Right lobe of liver (tissue), 6 donors: ENCODE results near the gene ID1. TPM values are rescaled to one million over a fixed set of nuclear protein-coding genes. Genes with fewer than 3 reads are reported as not detected.

Source experiments
- ATAC-seq, 4 donors: fragments of 200-7000 bp; cut with Tn5 transposase; one replicate each; pipeline ENCODE4 v1.9.1; 2020; ENCODE audit warnings: mild to moderate bottlenecking in 4 of 4, moderate library complexity in 4 of 4
- DNase-seq, 3 donors: peaks; one replicate each; pipeline ENCODE4 v3.0.0-alpha.2; 2020
- H3K27ac ChIP-seq, 3 donors: fragments of 200-600 bp; one replicate each; pipeline ENCODE4 v1.8.0; 2022
- H3K27me3 ChIP-seq, 2 donors: fragments of 200-600 bp; one replicate each; pipeline ENCODE4 v1.8.0; 2022
- H3K36me3 ChIP-seq, 4 donors: fragments of 200-600 bp; sonication (generic) in 1 of 4; one replicate each; pipeline versions ENCODE4 v1.5.1 to v1.8.0; 2017 to 2022; ENCODE audit warnings: control low read depth in 1 of 4
- H3K4me1 ChIP-seq, 4 donors: fragments of 200-600 bp; sonication (generic) in 1 of 4; one replicate each; pipeline versions ENCODE4 v1.5.1 to v1.8.0; 2017 to 2022; ENCODE audit warnings: control low read depth in 1 of 4
- H3K4me3 ChIP-seq, 3 donors: fragments of 200-600 bp; one replicate each; pipeline ENCODE4 v1.8.0; 2022
- H3K9me3 ChIP-seq, 4 donors: fragments of 200-600 bp; sonication (generic) in 1 of 4; one replicate each; pipeline versions ENCODE4 v1.5.1 to v1.8.0; 2017 to 2022; ENCODE audit warnings: control low read depth in 1 of 4
- POLR2A ChIP-seq: fragments of 450-650 bp; IDR thresholded peaks from one replicate; pipeline ENCODE4 v1.6.1; 2017; ENCODE audit warnings: antibody characterized with exemption, mild to moderate bottlenecking
- WGBS: methylation state at CpG from one replicate; pipeline ENCODE4 v1.1.6; 2018; ENCODE audit warnings: low coverage, low lambda C conversion rate; ENCODE audit not compliant: insufficient coverage; ENCODE audit errors: missing lambda C conversion rate; 5-methylcytosine and 5-hydroxymethylcytosine counted together
- intact Hi-C, 2 donors: fragments of 100-400 bp; cut with DNase I; formaldehyde crosslinking; loops; one replicate each; pipeline versions ENCODE4 v1.11.2 to v1.14.1; 2022
- total RNA-seq, 6 experiments: library from RNA; depleted of rRNA in 2 of 6; stranded (reverse); fragments of >200 nt in 2 of 6; fragmentation: NEBNext Ultra II Directional in 3 of 6; extraction: Animal tissue kit (Norgen Biotek cat#: 25700) in 3 of 6; gene quantifications; one replicate each; pipeline versions ENCODE4 v1.1.0 to v1.2.4, GENCODE V29; 2016 to 2023
- TF ChIP-seq, protein P1 (sequence below), 4 donors: fragments of 200-600 bp in 3 of 4; fragments of 450-650 bp in 1 of 4; IDR thresholded peaks; one replicate each; pipeline versions ENCODE4 v1.5.1 to v1.8.0; 2016 to 2022; ENCODE audit warnings: antibody characterized with exemption in 4 of 4, mild to moderate bottlenecking in 2 of 4
- donor health status: DM: no; HTN: yes; CAD: no.
- donor health status: DM: no; HTN: no; CAD: no.
- donor health status: DM: no; HTN: no; CAD: no.
- donor health status: DM: no; HTN: yes; CAD: no.
- donor health status: DM: no; HTN: yes; CAD: no.

Gene ID1
- total RNA-seq, 6 experiments from 2014 or later: 12.9 to 300 (median 35.0) TPM

DNA sequence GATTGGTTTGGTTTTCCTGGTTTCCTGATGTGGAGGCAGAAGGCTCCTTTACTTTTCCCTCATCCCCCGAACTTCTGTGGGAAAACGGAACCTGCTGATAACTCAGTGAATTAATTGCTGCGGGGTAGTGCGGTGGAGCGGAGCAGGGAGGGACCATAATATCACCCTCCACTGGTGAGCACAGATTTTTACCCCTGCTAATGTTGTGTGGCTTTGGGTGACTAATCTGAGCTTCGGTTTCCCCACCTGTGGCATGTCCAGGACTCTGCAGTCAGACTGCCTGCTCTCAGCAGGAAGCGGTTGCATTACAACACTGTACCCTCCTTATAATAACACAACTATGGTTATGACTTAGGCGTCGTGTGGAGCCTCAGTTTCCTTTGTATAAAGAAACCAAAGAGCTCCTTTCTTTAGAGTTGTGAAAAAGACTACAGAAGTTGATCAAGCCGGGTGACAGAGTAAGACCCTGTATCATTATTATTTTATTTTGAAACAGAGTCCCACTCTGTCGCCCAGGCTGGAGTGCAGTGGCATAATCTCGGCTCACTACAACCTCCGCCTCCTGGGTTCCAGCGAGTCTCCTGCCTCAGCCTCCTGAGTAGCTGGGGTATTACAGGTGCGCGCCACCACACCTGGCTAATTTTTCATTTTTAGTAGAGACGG, 2.2 kb upstream of the ID1 start:
- intact Hi-C loops: no loop called here
- ATAC-seq: no peak
- peaks cover 0 to 32% (median 5%) of the 10 kb centered on the region in 4 donors for H3K4me1 ChIP-seq
- DNase-seq: no peak
- no peak for TF ChIP-seq POLR2A
- TF ChIP-seq, protein P1, sequence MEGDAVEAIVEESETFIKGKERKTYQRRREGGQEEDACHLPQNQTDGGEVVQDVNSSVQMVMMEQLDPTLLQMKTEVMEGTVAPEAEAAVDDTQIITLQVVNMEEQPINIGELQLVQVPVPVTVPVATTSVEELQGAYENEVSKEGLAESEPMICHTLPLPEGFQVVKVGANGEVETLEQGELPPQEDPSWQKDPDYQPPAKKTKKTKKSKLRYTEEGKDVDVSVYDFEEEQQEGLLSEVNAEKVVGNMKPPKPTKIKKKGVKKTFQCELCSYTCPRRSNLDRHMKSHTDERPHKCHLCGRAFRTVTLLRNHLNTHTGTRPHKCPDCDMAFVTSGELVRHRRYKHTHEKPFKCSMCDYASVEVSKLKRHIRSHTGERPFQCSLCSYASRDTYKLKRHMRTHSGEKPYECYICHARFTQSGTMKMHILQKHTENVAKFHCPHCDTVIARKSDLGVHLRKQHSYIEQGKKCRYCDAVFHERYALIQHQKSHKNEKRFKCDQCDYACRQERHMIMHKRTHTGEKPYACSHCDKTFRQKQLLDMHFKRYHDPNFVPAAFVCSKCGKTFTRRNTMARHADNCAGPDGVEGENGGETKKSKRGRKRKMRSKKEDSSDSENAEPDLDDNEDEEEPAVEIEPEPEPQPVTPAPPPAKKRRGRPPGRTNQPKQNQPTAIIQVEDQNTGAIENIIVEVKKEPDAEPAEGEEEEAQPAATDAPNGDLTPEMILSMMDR (IDR thresholded peaks at IDR 0.05): no peak
- no peaks in the 10 kb centered on the region for H3K36me3 ChIP-seq
- H3K4me3 ChIP-seq: no peak overlapping the region
- H3K27me3 ChIP-seq: no peaks in the 10 kb centered on the region
- H3K9me3 ChIP-seq: no peaks in the 10 kb centered on the region
- 67% methylated on average over 16 of the region's 17 CpGs for WGBS
- peak overlapping the region in 1 of 3 donors; percentile 32 for H3K27ac ChIP-seq

DNA sequence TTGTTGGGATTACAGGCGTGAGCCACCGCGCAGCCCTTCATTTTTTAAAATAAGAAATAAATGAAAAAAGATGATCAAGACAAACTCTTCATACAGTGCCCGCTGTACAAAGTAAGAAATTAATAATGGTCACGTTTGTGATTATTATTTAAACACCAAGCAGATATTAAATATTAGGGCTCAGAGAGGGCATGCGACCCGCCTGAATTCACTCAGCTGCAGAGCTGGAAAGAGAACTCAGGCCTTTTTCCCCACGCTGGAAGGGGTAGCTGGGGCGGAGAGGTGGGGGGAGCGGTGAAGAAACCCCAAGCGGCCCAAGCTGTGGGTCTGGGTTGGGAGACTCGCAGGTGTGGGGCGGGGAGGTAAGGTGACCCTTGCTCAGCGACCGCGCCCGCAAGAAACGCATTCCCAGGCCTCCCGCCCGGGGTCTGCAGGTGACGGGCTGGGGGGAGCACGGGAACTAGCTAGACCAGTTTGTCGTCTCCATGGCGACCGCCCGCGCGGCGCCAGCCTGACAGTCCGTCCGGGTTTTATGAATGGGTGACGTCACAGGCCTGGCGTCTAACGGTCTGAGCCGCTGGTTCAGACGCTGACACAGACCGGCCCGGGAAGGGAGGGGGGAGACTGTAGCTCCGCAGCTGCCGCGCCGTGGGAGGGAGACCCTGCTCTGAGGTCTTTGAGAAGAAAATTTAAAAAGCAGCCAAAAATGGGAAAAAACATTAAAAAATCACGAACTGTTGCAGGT, 1.1 kb upstream of the ID1 start:
- peaks cover 0 to 43% (median 12%) of the 10 kb centered on the region in 4 donors for H3K4me1 ChIP-seq
- no peaks in the 10 kb centered on the region for H3K9me3 ChIP-seq
- intact Hi-C loops: no loop called here
- H3K36me3 ChIP-seq: no peaks in the 10 kb centered on the region
- TF ChIP-seq, protein P1 (IDR thresholded peaks at IDR 0.05): no peak
- peak; percentile 86 for TF ChIP-seq POLR2A
- DNase-seq (peak; percentile 96 to 98 (median 97)), ATAC-seq (peak; percentile 62 to 69 (median 65))
- H3K4me3 ChIP-seq: peak overlapping the region; percentile 76 to 96 (median 82)
- WGBS: 19% methylated on average over 26 of the region's 43 CpGs
- H3K27ac ChIP-seq: peak overlapping the region; percentile 78 to 81 (median 79)
- no peaks in the 10 kb centered on the region for H3K27me3 ChIP-seq

DNA sequence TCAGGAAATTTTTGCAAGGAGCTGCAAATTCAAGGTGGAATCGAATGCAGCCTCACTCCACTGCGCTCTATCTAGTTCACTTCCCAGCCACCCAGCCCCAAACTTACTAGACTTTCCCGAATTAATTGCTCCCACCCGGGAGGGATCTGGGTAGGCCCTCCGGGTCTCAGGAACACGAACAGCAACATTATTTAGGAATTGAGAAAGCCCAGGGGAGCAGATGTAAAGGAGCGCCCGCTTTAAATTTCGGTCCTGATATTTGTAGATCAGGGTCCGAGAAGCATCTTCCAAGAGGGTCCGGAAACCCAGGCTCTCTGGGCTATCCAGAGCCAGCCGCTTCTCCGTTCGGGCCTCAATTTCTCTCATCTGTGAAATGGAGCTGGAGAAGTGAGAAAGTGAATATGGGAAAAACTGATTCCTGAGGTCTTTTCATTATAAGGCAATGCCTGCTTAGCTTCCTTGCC, 490 bp upstream of the ID1 start:
- intact Hi-C loops: no loop called here
- DNase-seq (no peak), ATAC-seq (peak in 1 of 4 donors; percentile 0)
- peaks cover 0 to 49% (median 15%) of the 10 kb centered on the region in 4 donors for H3K4me1 ChIP-seq
- TF ChIP-seq POLR2A: no peak
- TF ChIP-seq, protein P1 (IDR thresholded peaks at IDR 0.05): no peak
- H3K27me3 ChIP-seq: no peaks in the 10 kb centered on the region
- H3K36me3 ChIP-seq: no peaks in the 10 kb centered on the region
- H3K27ac ChIP-seq: peak overlapping the region; percentile 78 to 81 (median 79)
- H3K4me3 ChIP-seq: peak overlapping the region; percentile 76 to 96 (median 82)
- no peaks in the 10 kb centered on the region for H3K9me3 ChIP-seq
- 0% methylated on average over 9 of the region's 14 CpGs for WGBS

DNA sequence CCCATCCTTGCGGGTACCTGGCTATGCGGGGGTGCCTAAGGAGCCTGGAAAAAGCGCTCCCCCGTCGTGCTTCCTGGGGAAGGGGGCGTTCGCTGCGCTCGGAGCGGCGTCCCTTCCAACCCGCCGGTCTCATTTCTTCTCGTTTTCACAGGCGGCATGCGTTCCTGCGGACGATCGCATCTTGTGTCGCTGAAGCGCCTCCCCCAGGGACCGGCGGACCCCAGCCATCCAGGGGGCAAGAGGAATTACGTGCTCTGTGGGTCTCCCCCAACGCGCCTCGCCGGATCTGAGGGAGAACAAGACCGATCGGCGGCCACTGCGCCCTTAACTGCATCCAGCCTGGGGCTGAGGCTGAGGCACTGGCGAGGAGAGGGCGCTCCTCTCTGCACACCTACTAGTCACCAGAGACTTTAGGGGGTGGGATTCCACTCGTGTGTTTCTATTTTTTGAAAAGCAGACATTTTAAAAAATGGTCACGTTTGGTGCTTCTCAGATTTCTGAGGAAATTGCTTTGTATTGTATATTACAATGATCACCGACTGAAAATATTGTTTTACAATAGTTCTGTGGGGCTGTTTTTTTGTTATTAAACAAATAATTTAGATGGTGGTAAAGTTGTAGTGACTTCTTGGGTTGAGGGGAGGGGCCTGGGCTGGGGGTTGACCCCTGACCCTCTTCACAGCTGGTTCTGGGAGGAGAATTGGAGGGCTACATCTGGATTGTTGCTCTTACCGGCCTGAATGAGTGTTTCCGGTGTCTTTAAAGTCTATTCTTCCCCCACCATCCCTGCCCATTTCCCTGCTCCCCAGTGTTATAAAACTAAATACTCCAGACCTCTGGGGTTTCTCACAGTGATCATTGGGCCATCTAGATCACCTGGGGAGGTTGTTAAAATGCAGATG, 1.1 kb downstream of the ID1 start:
- ATAC-seq (no peak), DNase-seq (peak in 2 of 3 donors; percentile 47 to 64)
- Histone ChIP-seq H3K27ac (peak overlapping the region; percentile 59 to 81 (median 79)), H3K4me1 (peaks cover 0 to 63% (median 19%) of the 10 kb centered on the region in 4 donors), H3K9me3 (no peaks in the 10 kb centered on the region), H3K27me3 (no peaks in the 10 kb centered on the region), H3K36me3 (no peaks in the 10 kb centered on the region), H3K4me3 (peak overlapping the region; percentile 76 to 96 (median 82))
- 4% methylated on average over 9 of the region's 39 CpGs for WGBS
- intact Hi-C loops: no loop called here
- no peak for TF ChIP-seq POLR2A
- TF ChIP-seq, protein P1 (IDR thresholded peaks at IDR 0.05): no peak
